Measurements from ENCODE around the gene ZNF664. TPM values are rescaled to one million over a fixed set of nuclear protein-coding genes. Genes with fewer than 3 reads are reported as not detected.

ZNF664 gene
- total RNA-seq, 6 donors from 2014 or later, result 49.1 to 112 (median 91.8) TPM

- ATAC-seq (ENCODE audit: low FRiP score in 2 of 2), result no peak
- DNase-seq, result no peak
- peaks cover 22 to 33% (median 31%) of the 10 kb centered on the region in 4 donors for H3K4me1 ChIP-seq
- TF ChIP-seq EP300 (IDR thresholded peaks at IDR 0.05) (no peak), POLR2A (IDR thresholded peaks at IDR 0.05) (no peak), CTCF (IDR thresholded peaks at IDR 0.05) (no peak), POLR2AphosphoS5 (IDR thresholded peaks at IDR 0.05) (no peak)
- no peak overlapping the region for H3K27ac ChIP-seq
- no peaks in the 10 kb centered on the region for H3K9me3 ChIP-seq
- 93% methylated on average over 15 of the region's 15 CpGs for WGBS, 2 donors
- H3K27me3 ChIP-seq, result no peaks in the 10 kb centered on the region
- H3K4me3 ChIP-seq, result no peak overlapping the region
- no peaks in the 10 kb centered on the region for H3K36me3 ChIP-seq
Measured at GRCh38 chr12:123950476-123951349, 22.3 kb upstream of the ZNF664 start.

- Histone ChIP-seq H3K36me3 (no peaks in the 10 kb centered on the region), H3K27ac (peak overlapping the region; percentile 36 to 60 (median 46)), H3K9me3 (no peaks in the 10 kb centered on the region), H3K4me1 (peaks cover 18 to 30% (median 27%) of the 10 kb centered on the region in 4 donors), H3K4me3 (no peak overlapping the region), H3K27me3 (no peaks in the 10 kb centered on the region)
- WGBS, 2 donors, result 79 to 91% methylated on average over 4 of the region's 4 CpGs
- no peak for DNase-seq
- no peak for TF ChIP-seq POLR2A (IDR thresholded peaks at IDR 0.05)
- no peak for TF ChIP-seq CTCF (IDR thresholded peaks at IDR 0.05)
- no peak for TF ChIP-seq POLR2AphosphoS5 (IDR thresholded peaks at IDR 0.05)
- no peak for TF ChIP-seq EP300 (IDR thresholded peaks at IDR 0.05)
- ATAC-seq (ENCODE audit: low FRiP score in 2 of 2), result no peak
Measured at GRCh38 chr12:123951467-123951866, 21.5 kb upstream of the ZNF664 start.

- Histone ChIP-seq H3K36me3 (no peaks in the 10 kb centered on the region), H3K4me3 (no peak overlapping the region), H3K27me3 (no peaks in the 10 kb centered on the region), H3K27ac (peak overlapping the region; percentile 36 to 60 (median 46)), H3K9me3 (no peaks in the 10 kb centered on the region), H3K4me1 (peaks cover 14 to 25% (median 21%) of the 10 kb centered on the region in 4 donors)
- 23 to 38% methylated on average over 2 of the region's 2 CpGs for WGBS, 2 donors
- no peak for DNase-seq
- TF ChIP-seq POLR2A (IDR thresholded peaks at IDR 0.05), result no peak
- TF ChIP-seq POLR2AphosphoS5 (IDR thresholded peaks at IDR 0.05), result no peak
- peak in 2 of 4 donors; percentile 11 to 23 for TF ChIP-seq EP300 (IDR thresholded peaks at IDR 0.05)
- TF ChIP-seq CTCF (IDR thresholded peaks at IDR 0.05), result no peak
- ATAC-seq (ENCODE audit: low FRiP score in 2 of 2), result peak; percentile 24 to 28
Measured at GRCh38 chr12:123952037-123952436, 21.0 kb upstream of the ZNF664 start.

GRCh38 chr12:123954647-123955350 lies 18.2 kb upstream of the ZNF664 start:
- no peak overlapping the region for H3K27ac ChIP-seq
- WGBS, 2 donors, result 94% methylated on average over 4 to 10 of the region's 10 CpGs
- H3K36me3 ChIP-seq, result no peaks in the 10 kb centered on the region
- H3K9me3 ChIP-seq, result no peaks in the 10 kb centered on the region
- no peak for TF ChIP-seq CTCF (IDR thresholded peaks at IDR 0.05)
- TF ChIP-seq POLR2AphosphoS5 (IDR thresholded peaks at IDR 0.05), result no peak
- no peak for TF ChIP-seq EP300 (IDR thresholded peaks at IDR 0.05)
- TF ChIP-seq POLR2A (IDR thresholded peaks at IDR 0.05), result no peak
- ATAC-seq (ENCODE audit: low FRiP score in 2 of 2) (no peak), DNase-seq (no peak)
- peaks cover 13 to 23% (median 16%) of the 10 kb centered on the region in 4 donors for H3K4me1 ChIP-seq
- H3K4me3 ChIP-seq, result no peak overlapping the region
- no peaks in the 10 kb centered on the region for H3K27me3 ChIP-seq

Data from upper lobe of left lung (tissue), 6 donors.